Measurements from ENCODE around the gene HSPA12A. TPM values are rescaled to one million over a fixed set of nuclear protein-coding genes. Genes with fewer than 3 reads are reported as not detected.

Gene HSPA12A
- total RNA-seq, 5 donors from 2014 or later (not counting 1 experiment from before 2014, with no cell fraction given) = 0.26 to 0.89 (median 0.53) TPM

GRCh38 chr10:116760919-116761318 is 18.6 kb upstream of the HSPA12A start:
- DNase-seq = no peak
- no peaks in the 10 kb centered on the region for H3K36me3 ChIP-seq (ENCODE audit: control insufficient read depth in 2 of 2, extremely low read depth in 1 of 2, insufficient read depth in 1 of 2, low read length in 1 of 2)
- Mint-ChIP-seq H3K27me3 (peaks cover 25 to 42% of the 10 kb centered on the region in 2 donors), H3K36me3 (no peaks in the 10 kb centered on the region), H3K9me3 (peaks cover 0 to 6% (median 0%) of the 10 kb centered on the region in 3 donors), H3K27ac (no peak overlapping the region), H3K4me3 (no peak overlapping the region), H3K4me1 (no peaks in the 10 kb centered on the region)
- ChIA-PET POLR2A (no interaction called here), CTCF (interaction anchor here in 1 of 2 donors (0.7 kb wide), 1 partner anchor 64 kb away, joined by 6 read pairs; no protein-coding TSS in a partner anchor)
- no peak for ATAC-seq (replicated peaks in 1 of 4)
- peaks cover 2 to 20% of the 10 kb centered on the region in 2 experiments for H3K27me3 ChIP-seq (replicated peaks in 1 of 2; ENCODE audit: control insufficient read depth in 2 of 2, extremely low read depth in 1 of 2, insufficient read depth in 2 of 2, low read length in 1 of 2)
- H3K27ac ChIP-seq (ENCODE audit: low read length) = no peak overlapping the region
- H3K4me3 ChIP-seq (ENCODE audit: control insufficient read depth in 1 of 2, extremely low read depth in 1 of 2, low read length in 1 of 2) = no peak overlapping the region
- no CpG with 5 or more reads among the region's 8 CpGs for WGBS (ENCODE audit: insufficient coverage)
- no peaks in the 10 kb centered on the region for H3K4me1 ChIP-seq (ENCODE audit: control insufficient read depth in 1 of 2, extremely low read depth in 1 of 2, insufficient read depth in 2 of 2, low read length in 2 of 2)
- H3K9me3 ChIP-seq = no peaks in the 10 kb centered on the region

DNA sequence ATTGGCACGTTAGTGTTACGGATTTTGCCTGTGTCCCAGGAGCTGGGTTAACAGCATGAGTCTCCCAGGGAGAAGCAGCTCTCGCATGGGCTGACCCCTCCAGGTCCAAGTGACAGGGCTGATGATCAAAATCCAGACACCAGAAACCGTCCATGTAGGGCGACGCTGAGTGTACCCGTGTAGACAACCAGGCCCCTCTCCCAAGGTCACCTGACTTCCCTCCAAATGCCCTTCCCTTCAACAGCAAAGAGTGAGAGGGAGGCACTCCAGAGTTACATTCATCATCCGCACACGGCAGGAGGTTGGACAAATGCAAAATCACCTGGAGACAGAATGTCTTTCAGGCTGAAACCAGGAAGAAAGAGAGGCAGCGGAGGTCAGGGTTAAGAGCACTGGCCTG is 14.9 kb upstream of the HSPA12A start:
- Histone ChIP-seq H3K4me3 (ENCODE audit: control insufficient read depth in 1 of 2, extremely low read depth in 1 of 2, low read length in 1 of 2) (no peak overlapping the region), H3K4me1 (ENCODE audit: control insufficient read depth in 1 of 2, extremely low read depth in 1 of 2, insufficient read depth in 2 of 2, low read length in 2 of 2) (no peaks in the 10 kb centered on the region), H3K36me3 (ENCODE audit: control insufficient read depth in 2 of 2, extremely low read depth in 1 of 2, insufficient read depth in 1 of 2, low read length in 1 of 2) (no peaks in the 10 kb centered on the region), H3K9me3 (no peaks in the 10 kb centered on the region), H3K27ac (ENCODE audit: low read length) (no peak overlapping the region), H3K27me3 (replicated peaks in 1 of 2; ENCODE audit: control insufficient read depth in 2 of 2, extremely low read depth in 1 of 2, insufficient read depth in 2 of 2, low read length in 1 of 2) (peaks cover 2 to 14% of the 10 kb centered on the region in 2 experiments)
- no peak for DNase-seq
- CTCF ChIA-PET = no interaction called here
- POLR2A ChIA-PET = no interaction called here
- Mint-ChIP-seq H3K9me3 (peaks cover 0 to 6% (median 4%) of the 10 kb centered on the region in 3 donors), H3K27me3 (peaks cover 11 to 35% of the 10 kb centered on the region in 2 donors), H3K27ac (no peak overlapping the region), H3K4me1 (no peaks in the 10 kb centered on the region), H3K4me3 (no peak overlapping the region), H3K36me3 (no peaks in the 10 kb centered on the region)
- no peak for ATAC-seq (replicated peaks in 1 of 4)
- 85% methylated on average over 8 of the region's 10 CpGs for WGBS (ENCODE audit: insufficient coverage)

- H3K9me3 Mint-ChIP-seq = peaks cover 0 to 6% (median 4%) of the 10 kb centered on the region in 3 donors
- H3K27me3 Mint-ChIP-seq = peaks cover 11 to 33% of the 10 kb centered on the region in 2 donors
- no peaks in the 10 kb centered on the region for H3K4me1 ChIP-seq (ENCODE audit: control insufficient read depth in 1 of 2, extremely low read depth in 1 of 2, insufficient read depth in 2 of 2, low read length in 2 of 2)
- no peak overlapping the region for H3K4me3 Mint-ChIP-seq
- H3K4me1 Mint-ChIP-seq = no peaks in the 10 kb centered on the region
- ATAC-seq (replicated peaks in 1 of 4) = no peak
- H3K36me3 ChIP-seq (ENCODE audit: control insufficient read depth in 2 of 2, extremely low read depth in 1 of 2, insufficient read depth in 1 of 2, low read length in 1 of 2) = no peaks in the 10 kb centered on the region
- no peaks in the 10 kb centered on the region for H3K36me3 Mint-ChIP-seq
- H3K9me3 ChIP-seq = no peaks in the 10 kb centered on the region
- CTCF ChIA-PET = no interaction called here
- no peak for DNase-seq
- H3K27ac Mint-ChIP-seq = no peak overlapping the region
- WGBS (ENCODE audit: insufficient coverage) = 81% methylated on average over 3 of the region's 8 CpGs
- no peak overlapping the region for H3K4me3 ChIP-seq (ENCODE audit: control insufficient read depth in 1 of 2, extremely low read depth in 1 of 2, low read length in 1 of 2)
- POLR2A ChIA-PET = no interaction called here
- peaks cover 2 to 15% of the 10 kb centered on the region in 2 experiments for H3K27me3 ChIP-seq (replicated peaks in 1 of 2; ENCODE audit: control insufficient read depth in 2 of 2, extremely low read depth in 1 of 2, insufficient read depth in 2 of 2, low read length in 1 of 2)
- H3K27ac ChIP-seq (ENCODE audit: low read length) = no peak overlapping the region
Measured at GRCh38 chr10:116756277-116756676, 13.9 kb upstream of the HSPA12A start.

- ATAC-seq (replicated peaks in 1 of 4) (no peak), DNase-seq (no peak)
- peaks cover 0 to 4% (median 0%) of the 10 kb centered on the region in 3 donors for H3K9me3 Mint-ChIP-seq
- H3K4me1 Mint-ChIP-seq = no peaks in the 10 kb centered on the region
- POLR2A ChIA-PET = no interaction called here
- no peak overlapping the region for H3K27ac ChIP-seq (ENCODE audit: low read length)
- 60% methylated on average over 2 of the region's 8 CpGs for WGBS (ENCODE audit: insufficient coverage)
- peaks cover 2 to 18% of the 10 kb centered on the region in 2 experiments for H3K27me3 ChIP-seq (replicated peaks in 1 of 2; ENCODE audit: control insufficient read depth in 2 of 2, extremely low read depth in 1 of 2, insufficient read depth in 2 of 2, low read length in 1 of 2)
- H3K4me1 ChIP-seq (ENCODE audit: control insufficient read depth in 1 of 2, extremely low read depth in 1 of 2, insufficient read depth in 2 of 2, low read length in 2 of 2) = no peaks in the 10 kb centered on the region
- no peak overlapping the region for H3K4me3 Mint-ChIP-seq
- H3K36me3 Mint-ChIP-seq = no peaks in the 10 kb centered on the region
- H3K27ac Mint-ChIP-seq = no peak overlapping the region
- CTCF ChIA-PET = no interaction called here
- peaks cover 22 to 40% of the 10 kb centered on the region in 2 donors for H3K27me3 Mint-ChIP-seq
- H3K4me3 ChIP-seq (ENCODE audit: control insufficient read depth in 1 of 2, extremely low read depth in 1 of 2, low read length in 1 of 2) = no peak overlapping the region
- no peaks in the 10 kb centered on the region for H3K9me3 ChIP-seq
- no peaks in the 10 kb centered on the region for H3K36me3 ChIP-seq (ENCODE audit: control insufficient read depth in 2 of 2, extremely low read depth in 1 of 2, insufficient read depth in 1 of 2, low read length in 1 of 2)
Measured at GRCh38 chr10:116753759-116754158, 11.4 kb upstream of the HSPA12A start.

DNA sequence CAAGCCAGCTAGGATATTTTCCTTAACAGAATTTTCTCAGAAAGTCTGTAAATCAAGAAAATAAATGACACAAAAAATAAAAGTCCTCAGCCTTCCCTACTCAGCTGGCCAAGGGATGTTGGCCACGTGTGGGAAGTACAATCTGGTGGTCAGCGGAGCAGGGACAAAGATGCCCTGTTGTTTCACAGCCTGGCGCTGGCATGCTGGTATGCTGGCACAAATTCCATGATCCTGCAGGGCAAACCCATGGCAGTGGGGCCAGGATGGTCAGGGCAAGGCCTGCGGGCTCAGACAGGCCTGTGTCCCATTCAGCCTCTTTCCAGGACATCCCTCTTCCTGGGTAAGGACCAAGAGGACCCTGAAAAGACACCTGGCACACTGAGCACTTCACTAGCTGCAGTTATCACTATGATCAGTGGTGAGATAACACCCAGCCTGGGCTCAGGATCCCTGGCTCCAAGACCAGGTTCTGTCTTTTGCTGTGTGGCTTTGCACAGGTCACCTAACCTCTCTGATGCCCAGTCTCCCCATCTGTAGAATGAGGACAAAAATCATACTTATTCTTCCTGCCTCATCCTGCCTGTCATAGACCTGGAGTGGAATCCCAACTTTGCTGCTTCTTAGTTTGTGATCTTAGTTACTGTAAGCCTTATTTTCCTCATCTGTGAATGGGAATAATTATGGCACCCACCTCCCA is 10.8 kb upstream of the HSPA12A start:
- Mint-ChIP-seq H3K9me3 (peaks cover 0 to 6% (median 0%) of the 10 kb centered on the region in 3 donors), H3K4me3 (no peak overlapping the region), H3K27ac (no peak overlapping the region), H3K4me1 (no peaks in the 10 kb centered on the region), H3K27me3 (peaks cover 26 to 43% of the 10 kb centered on the region in 2 donors), H3K36me3 (no peaks in the 10 kb centered on the region)
- DNase-seq (no peak), ATAC-seq (replicated peaks in 1 of 4) (no peak)
- ChIA-PET CTCF (no interaction called here), POLR2A (no interaction called here)
- WGBS (ENCODE audit: insufficient coverage) = 59% methylated on average over 4 of the region's 4 CpGs
- H3K27me3 ChIP-seq (replicated peaks in 1 of 2; ENCODE audit: control insufficient read depth in 2 of 2, extremely low read depth in 1 of 2, insufficient read depth in 2 of 2, low read length in 1 of 2) = peaks cover 2 to 21% of the 10 kb centered on the region in 2 experiments
- H3K9me3 ChIP-seq = no peaks in the 10 kb centered on the region
- H3K4me1 ChIP-seq (ENCODE audit: control insufficient read depth in 1 of 2, extremely low read depth in 1 of 2, insufficient read depth in 2 of 2, low read length in 2 of 2) = no peaks in the 10 kb centered on the region
- H3K36me3 ChIP-seq (ENCODE audit: control insufficient read depth in 2 of 2, extremely low read depth in 1 of 2, insufficient read depth in 1 of 2, low read length in 1 of 2) = no peaks in the 10 kb centered on the region
- H3K4me3 ChIP-seq (ENCODE audit: control insufficient read depth in 1 of 2, extremely low read depth in 1 of 2, low read length in 1 of 2) = no peak overlapping the region
- H3K27ac ChIP-seq (ENCODE audit: low read length) = no peak overlapping the region

GRCh38 chr10:116752563-116752962 is 10.2 kb upstream of the HSPA12A start:
- ATAC-seq (replicated peaks in 1 of 4) (no peak), DNase-seq (no peak)
- ChIA-PET CTCF (no interaction called here), POLR2A (no interaction called here)
- Histone ChIP-seq H3K27me3 (replicated peaks in 1 of 2; ENCODE audit: control insufficient read depth in 2 of 2, extremely low read depth in 1 of 2, insufficient read depth in 2 of 2, low read length in 1 of 2) (peaks cover 2 to 25% of the 10 kb centered on the region in 2 experiments), H3K4me3 (ENCODE audit: control insufficient read depth in 1 of 2, extremely low read depth in 1 of 2, low read length in 1 of 2) (no peak overlapping the region), H3K9me3 (no peaks in the 10 kb centered on the region), H3K4me1 (ENCODE audit: control insufficient read depth in 1 of 2, extremely low read depth in 1 of 2, insufficient read depth in 2 of 2, low read length in 2 of 2) (no peaks in the 10 kb centered on the region), H3K27ac (ENCODE audit: low read length) (no peak overlapping the region), H3K36me3 (ENCODE audit: control insufficient read depth in 2 of 2, extremely low read depth in 1 of 2, insufficient read depth in 1 of 2, low read length in 1 of 2) (no peaks in the 10 kb centered on the region)
- peaks cover 28 to 40% of the 10 kb centered on the region in 2 donors for H3K27me3 Mint-ChIP-seq
- H3K4me1 Mint-ChIP-seq = no peaks in the 10 kb centered on the region
- H3K4me3 Mint-ChIP-seq = no peak overlapping the region
- no CpG with 5 or more reads among the region's 1 CpG for WGBS (ENCODE audit: insufficient coverage)
- H3K36me3 Mint-ChIP-seq = no peaks in the 10 kb centered on the region
- H3K9me3 Mint-ChIP-seq = peaks cover 0 to 6% (median 0%) of the 10 kb centered on the region in 3 donors
- no peak overlapping the region for H3K27ac Mint-ChIP-seq
